Heart left ventricle (tissue), 13 donors: ENCODE data around the gene GM2A.

Experiments used
- POLR2A ChIP-seq, 2 donors: fragments of 450-650 bp; IDR thresholded peaks; one replicate each; pipeline ENCODE4 v1.6.1; 2017; ENCODE audit warnings: antibody characterized with exemption in 2 of 2, mild to moderate bottlenecking in 2 of 2, moderate library complexity in 2 of 2
- TF ChIP-seq, protein P1 (sequence below), 12 donors: fragments of 200-600 bp; sonication (generic) in 4 of 12; IDR thresholded peaks; one replicate each; pipeline versions ENCODE4 v1.5.0 to v1.8.0; 2018 to 2022; ENCODE audit warnings: antibody characterized with exemption in 12 of 12, mild to moderate bottlenecking in 5 of 12
- donor health status: ischemic (EF 13 %, LVEDD 7.1; RV severe dilation, severe dysfunction).
- donor health status: DM: no; HTN: yes; CAD: no.
- donor health status: DM: no; HTN: no; CAD: no.
- donor health status: ischemic (EF 25% LVEDD 6.9; RV normal size, moderate dysfunction).
- donor health status: ischemic (EF 25% LVEDD 5.7; RV mildly dilated, moderate dysfunction).
- donor health status: ischemic (EF 35%, LVEDD 5.7; RV mildly dilated, moderate dysfunction).
- donor health status: nonischemic (EF 11% LVEDD 7.7; RV severe dilation, severe dysfunction).
- donor health status: DM: yes; HTN: yes; CAD: no.
- donor health status: PGD.
- donor health status: ischemic (EF 29% LVEDD 5.4; RV normal size, mild dysfunction).
- donor health status: nonischemic (EF 23%, LVEDD 6.1; RV moderate dilation, normal function).

DNA sequence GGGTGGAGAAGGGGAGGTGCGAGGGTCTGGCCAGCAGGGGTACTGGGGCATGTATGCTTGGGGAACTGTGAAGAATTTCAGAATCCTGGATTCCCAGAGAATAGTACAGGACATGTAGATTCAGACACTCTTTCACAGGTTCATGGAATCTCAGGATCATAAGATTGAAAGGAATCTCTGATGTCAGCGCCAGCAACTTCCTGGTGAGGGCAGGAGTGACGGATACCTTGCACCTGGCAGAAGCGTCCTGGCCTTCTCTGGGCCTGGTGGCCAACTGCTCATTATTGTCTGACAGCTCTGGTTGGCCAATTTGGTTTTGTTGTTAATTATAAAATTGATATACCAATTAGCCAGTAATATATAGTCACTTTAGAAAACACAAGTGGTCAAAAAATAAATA is 6.9 kb downstream of the GM2A start:
- TF ChIP-seq, protein P1, sequence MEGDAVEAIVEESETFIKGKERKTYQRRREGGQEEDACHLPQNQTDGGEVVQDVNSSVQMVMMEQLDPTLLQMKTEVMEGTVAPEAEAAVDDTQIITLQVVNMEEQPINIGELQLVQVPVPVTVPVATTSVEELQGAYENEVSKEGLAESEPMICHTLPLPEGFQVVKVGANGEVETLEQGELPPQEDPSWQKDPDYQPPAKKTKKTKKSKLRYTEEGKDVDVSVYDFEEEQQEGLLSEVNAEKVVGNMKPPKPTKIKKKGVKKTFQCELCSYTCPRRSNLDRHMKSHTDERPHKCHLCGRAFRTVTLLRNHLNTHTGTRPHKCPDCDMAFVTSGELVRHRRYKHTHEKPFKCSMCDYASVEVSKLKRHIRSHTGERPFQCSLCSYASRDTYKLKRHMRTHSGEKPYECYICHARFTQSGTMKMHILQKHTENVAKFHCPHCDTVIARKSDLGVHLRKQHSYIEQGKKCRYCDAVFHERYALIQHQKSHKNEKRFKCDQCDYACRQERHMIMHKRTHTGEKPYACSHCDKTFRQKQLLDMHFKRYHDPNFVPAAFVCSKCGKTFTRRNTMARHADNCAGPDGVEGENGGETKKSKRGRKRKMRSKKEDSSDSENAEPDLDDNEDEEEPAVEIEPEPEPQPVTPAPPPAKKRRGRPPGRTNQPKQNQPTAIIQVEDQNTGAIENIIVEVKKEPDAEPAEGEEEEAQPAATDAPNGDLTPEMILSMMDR (IDR thresholded peaks at IDR 0.05): no peak
- no peak for TF ChIP-seq POLR2A (IDR thresholded peaks at IDR 0.05)
